D721Med (cell line): ENCODE results near the gene CAB39.

Experiments
- DNase-seq: peaks from one replicate; pipeline ENCODE4 v3.0.0; 2011; ENCODE audit warnings: low spot score; ENCODE audit not compliant: insufficient read length
- FAIRE-seq: peaks from 2 replicates; lab custom pipeline; 2011; peaks lifted over from hg19 to GRCh38; lab: Jason Lieb, UNC
- TF ChIP-seq, protein P1 (sequence below): IDR thresholded peaks from 2 replicates; pipeline ENCODE4 v1.5.1; 2012; ENCODE audit warnings: mild to moderate bottlenecking, control low read depth; ENCODE audit not compliant: insufficient read depth; ENCODE audit errors: missing control alignments

Gene CAB39

DNA sequence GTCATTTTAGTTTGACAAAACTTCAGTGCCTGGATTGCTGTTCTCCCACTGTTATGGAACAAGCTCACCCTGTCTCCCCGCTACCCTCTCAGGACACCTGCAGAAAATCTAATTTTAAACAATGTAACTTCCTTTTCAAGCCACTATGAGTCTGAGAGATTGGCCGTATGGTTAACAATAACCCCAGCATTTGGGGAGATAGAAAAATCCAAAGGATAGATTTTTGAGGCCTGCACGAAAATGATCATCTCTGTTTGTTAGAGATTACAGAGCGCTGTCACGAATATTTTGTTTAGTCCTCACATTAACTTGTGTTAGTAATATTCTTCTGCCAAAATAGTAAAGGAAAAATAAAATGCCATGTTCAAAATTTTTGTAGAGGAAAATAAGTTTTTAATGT lies 24.7 kb downstream of the CAB39 start:
- DNase-seq (no peak), FAIRE-seq (no peak)
- TF ChIP-seq, protein P1, sequence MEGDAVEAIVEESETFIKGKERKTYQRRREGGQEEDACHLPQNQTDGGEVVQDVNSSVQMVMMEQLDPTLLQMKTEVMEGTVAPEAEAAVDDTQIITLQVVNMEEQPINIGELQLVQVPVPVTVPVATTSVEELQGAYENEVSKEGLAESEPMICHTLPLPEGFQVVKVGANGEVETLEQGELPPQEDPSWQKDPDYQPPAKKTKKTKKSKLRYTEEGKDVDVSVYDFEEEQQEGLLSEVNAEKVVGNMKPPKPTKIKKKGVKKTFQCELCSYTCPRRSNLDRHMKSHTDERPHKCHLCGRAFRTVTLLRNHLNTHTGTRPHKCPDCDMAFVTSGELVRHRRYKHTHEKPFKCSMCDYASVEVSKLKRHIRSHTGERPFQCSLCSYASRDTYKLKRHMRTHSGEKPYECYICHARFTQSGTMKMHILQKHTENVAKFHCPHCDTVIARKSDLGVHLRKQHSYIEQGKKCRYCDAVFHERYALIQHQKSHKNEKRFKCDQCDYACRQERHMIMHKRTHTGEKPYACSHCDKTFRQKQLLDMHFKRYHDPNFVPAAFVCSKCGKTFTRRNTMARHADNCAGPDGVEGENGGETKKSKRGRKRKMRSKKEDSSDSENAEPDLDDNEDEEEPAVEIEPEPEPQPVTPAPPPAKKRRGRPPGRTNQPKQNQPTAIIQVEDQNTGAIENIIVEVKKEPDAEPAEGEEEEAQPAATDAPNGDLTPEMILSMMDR: no peak

DNA sequence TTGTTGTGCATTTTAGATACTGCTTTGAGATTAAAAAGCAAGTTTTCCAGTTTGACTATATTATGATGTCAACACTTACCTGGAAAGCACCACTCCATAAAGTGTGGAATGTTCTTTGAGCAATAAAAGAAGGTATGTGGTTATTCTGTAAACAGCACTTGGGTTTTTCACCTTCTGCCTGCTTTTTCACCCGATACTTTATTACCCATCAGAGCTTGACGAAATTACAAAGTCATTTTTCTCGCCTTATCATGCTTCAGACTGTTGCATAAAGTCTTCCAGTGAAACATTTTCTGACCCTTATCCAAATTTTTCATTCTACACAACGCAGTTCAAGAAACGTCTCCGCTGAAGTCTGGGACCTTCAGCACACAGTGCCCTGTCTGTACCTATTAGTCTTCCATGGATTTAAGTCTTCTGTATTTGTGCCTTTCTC lies 25.2 kb downstream of the CAB39 start:
- TF ChIP-seq, protein P1: no peak
- no peak for DNase-seq
- no peak for FAIRE-seq

DNA sequence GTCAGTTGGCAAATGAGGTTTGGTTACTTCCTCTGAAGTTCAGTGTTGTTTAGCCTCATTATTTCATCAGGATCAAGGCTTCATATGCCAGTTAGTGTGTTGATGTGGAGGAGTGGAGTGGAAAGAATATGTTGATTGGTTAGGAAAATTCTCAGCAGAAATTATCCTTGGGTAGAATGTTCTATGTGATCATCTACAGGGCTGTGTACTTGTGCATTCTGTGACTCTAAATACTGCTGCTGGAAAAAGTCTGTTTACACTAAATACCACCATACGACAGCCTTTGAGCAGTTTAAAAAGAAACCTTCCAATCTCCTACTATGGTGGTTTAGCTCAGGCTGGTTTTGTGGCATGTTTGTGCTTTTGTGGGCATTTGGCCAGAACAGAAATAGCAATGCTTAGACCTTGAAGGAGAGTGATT lies 25.8 kb downstream of the CAB39 start:
- DNase-seq (no peak), FAIRE-seq (no peak)

DNA sequence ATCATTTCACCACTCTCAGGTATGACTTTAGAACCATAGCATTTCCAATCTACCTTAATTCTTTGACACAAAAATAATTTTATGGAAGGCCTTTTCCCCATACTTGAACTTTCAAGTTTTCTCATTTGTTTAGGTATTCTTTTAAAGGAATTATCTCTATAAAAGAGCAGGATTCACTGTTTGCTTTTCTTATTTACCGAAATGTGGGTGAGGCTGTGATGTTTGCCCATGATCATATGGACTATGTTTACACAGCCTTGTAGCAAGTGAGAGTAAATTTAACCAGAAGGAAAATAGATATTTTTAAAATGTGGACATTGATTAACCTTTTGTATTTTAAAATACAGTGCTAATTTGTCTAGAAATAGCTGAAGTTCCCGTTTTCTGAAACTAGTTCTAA lies 26.3 kb downstream of the CAB39 start:
- no peak for FAIRE-seq
- DNase-seq: no peak
- TF ChIP-seq, protein P1: no peak

More for the DNA sequence above, 25.8 kb downstream of the CAB39 start:
- TF ChIP-seq, protein P1: no peak

DNA sequence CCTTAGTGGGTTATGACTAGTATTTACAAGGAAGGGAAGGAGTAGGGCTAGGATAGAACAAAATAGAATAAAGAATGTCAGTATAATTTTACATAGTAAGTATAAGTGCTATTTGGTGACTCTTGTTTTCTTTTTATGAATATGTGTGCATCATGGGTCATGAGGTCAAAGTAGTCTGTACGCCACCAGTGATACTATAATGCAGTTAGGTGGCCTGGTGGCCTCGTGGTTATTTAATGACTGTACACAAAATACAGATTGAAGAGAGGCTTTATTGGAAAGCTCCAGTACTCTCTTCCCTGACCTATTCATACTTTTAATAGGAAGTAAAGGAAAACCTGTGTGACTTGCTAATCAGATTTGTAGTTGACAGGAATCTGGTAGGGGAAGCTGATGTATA lies 27.3 kb downstream of the CAB39 start:
- FAIRE-seq (no peak), DNase-seq (no peak)
- TF ChIP-seq, protein P1: no peak

DNA sequence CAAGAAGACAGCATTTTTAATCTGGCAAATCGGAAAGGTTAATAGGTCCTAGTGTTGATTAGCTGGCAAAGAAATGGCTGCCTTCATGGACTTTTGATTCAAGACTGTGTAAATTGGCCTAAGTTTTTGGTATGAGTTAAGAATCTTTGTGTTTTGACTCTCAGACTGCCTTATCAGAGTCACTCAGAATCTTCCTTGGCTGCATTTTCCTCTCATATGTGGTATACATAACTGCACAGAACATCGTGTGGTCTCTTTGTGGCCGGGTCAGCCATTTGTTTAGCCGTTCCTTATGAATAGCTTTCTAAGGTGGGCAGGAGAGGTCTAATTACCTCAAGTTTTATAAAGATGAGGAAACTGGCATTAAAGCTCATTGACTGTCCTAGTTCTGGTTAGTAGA lies 30.1 kb downstream of the CAB39 start:
- TF ChIP-seq, protein P1: no peak
- DNase-seq: no peak
- FAIRE-seq: no peak

DNA sequence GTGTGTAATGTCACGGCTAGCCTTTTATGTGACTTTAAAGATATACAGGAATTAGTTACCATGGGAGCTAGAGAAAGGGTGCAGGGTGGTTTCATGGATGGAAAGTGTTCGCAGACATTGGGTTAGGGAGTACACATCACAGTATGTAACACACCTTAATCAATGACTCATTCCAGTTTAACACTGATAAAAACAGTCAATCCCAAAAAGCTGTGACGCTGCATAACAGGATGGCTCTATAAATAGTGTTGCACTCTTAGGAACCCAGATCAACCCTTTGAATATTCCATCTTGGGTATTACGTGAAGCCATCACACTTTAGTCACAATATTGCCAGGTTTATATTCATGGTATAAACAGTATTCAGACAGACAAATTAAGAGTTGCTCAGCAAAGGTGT lies 33.6 kb downstream of the CAB39 start:
- FAIRE-seq (no peak), DNase-seq (no peak)
- TF ChIP-seq, protein P1: no peak
